ENCODE results near the gene FXN.
"Not testable (repeated sequence)": the region's sequence is repeated elsewhere in the genome, so short reads cannot be mapped to it uniquely, and the experiment has no call there.

FXN gene

GRCh38 chr9:69027355-69028097, 8.0 kb upstream of the FXN start:
- DNase-seq (ENCODE audit: low spot score): peak; percentile 63

DNA sequence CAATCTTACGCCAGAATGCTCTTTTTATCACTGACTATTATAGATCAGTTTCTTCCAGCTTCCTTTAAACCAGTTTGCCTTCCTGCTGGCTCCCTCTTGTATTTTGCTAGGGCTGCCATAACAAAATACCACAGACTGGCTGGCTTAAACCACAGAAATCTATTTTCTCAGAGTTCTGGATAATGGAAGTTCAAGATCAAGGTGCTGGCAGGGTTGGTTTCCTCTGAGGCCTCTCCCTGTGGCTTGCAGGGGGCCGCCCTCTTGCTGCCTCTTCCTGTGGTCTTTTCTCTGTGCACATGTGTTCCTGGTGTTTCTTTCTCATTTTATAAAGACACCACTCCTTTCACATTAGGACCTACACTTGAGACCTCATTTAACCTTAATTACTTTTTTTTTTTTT, 6.8 kb upstream of the FXN start:
- DNase-seq (ENCODE audit: low spot score): no peak

GRCh38 chr9:69029535-69029934, 6.0 kb upstream of the FXN start:
- DNase-seq (ENCODE audit: low spot score): no peak

- DNase-seq (ENCODE audit: low spot score): no peak
Measured at GRCh38 chr9:69030851-69031645, 4.5 kb upstream of the FXN start.

GRCh38 chr9:69034071-69034470, 1.5 kb upstream of the FXN start:
- no peak for DNase-seq (ENCODE audit: low spot score)

DNA sequence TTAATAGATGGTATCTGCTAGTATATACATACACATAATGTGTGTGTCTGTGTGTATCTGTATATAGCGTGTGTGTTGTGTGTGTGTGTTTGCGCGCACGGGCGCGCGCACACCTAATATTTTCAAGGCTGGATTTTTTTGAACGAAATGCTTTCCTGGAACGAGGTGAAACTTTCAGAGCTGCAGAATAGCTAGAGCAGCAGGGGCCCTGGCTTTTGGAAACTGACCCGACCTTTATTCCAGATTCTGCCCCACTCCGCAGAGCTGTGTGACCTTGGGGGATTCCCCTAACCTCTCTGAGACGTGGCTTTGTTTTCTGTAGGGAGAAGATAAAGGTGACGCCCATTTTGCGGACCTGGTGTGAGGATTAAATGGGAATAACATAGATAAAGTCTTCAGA, 757 bp downstream of the FXN start:
- peak; percentile 30 for DNase-seq (ENCODE audit: low spot score)

GRCh38 chr9:69036799-69037198, 1.2 kb downstream of the FXN start:
- DNase-seq (ENCODE audit: low spot score): no peak

- DNase-seq (ENCODE audit: low spot score): no peak
Measured at GRCh38 chr9:69040646-69041045, 5.1 kb downstream of the FXN start.

GRCh38 chr9:69044240-69045219, 9.0 kb downstream of the FXN start:
- DNase-seq (ENCODE audit: low spot score): no peak

DNA sequence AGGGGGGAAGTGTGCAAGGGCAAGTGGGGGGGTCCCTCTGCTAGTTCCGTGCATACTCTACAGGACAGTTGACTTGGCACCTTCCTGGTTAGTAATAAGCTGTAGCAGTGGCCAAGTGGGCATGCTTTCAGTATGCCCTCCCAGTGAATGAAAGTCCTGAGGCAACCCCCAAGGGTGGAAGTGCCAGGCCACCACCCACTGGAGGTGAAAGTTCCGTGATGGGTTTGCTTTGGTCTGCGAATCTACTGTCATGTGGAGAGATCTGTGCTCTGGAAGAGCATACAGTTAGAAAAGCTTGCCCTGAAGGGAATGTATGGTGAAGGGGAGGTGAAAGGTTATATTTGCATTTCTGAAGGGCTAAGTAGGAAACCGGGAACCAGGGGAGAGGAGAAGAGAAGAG, 10.3 kb downstream of the FXN start:
- DNase-seq (ENCODE audit: low spot score): no peak

DNA sequence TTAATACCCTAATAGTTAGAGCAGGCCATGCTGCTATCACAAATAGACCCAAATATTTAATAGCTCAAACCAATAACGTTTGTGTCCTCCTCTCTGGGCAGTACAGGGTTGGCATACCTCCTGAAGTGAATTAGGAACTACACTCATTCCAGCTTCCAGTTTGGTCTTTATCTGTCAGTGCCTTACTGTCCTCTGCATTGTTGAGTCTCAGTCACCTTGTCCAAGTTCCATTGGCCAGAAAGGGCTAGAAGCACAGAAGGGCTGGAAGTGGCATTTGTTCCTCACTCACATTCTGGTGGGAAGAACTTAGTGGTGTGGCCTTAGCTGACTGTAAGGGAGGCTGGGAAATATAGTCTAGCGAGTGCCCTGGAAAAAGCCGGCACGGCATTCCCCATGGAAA, 11.2 kb downstream of the FXN start:
- DNase-seq (ENCODE audit: low spot score): no peak

DNA sequence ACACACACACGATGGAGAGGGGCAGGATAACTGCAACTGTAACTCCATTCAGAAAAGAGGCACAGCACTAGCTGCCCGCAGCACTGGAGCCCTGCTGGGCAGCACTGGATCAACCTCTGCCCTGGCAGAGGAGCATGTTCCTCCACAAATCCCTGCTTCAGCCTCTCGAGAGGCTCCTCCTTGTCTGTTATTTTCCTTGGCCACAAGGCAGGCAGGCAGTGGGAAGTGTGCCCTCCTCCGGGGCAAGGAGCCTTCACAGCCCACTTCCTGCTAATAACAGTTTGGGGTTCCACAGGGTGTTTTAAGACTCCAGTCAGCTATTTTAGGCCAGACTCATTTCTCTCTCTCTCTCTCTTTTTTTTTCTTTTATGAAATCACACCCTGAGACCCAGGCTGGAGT, 11.8 kb downstream of the FXN start:
- no peak for DNase-seq (ENCODE audit: low spot score)

GRCh38 chr9:69049094-69049493, 13.5 kb downstream of the FXN start:
- no peak for DNase-seq (ENCODE audit: low spot score)

DNA sequence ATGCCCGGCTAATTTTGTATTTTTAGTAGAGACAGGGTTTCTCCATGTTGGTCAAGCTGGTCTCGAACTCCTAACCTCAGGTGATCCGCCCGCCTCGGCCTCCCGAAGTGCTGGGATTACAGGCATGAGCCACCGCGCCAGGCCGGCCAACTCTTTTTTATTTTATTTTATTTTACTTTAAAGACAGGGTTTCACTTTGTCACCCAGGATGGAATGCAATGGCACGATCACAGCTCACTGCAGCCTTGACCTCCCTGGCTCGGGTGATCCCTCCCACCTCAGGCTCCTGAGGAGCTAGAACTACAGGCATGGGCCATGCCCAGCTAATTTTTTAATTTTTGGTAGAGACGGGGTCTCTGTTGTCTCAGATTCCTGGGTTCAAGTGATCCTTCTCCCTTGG, 15.4 kb downstream of the FXN start:
- DNase-seq (ENCODE audit: low spot score): not testable (repeated sequence)

DNA sequence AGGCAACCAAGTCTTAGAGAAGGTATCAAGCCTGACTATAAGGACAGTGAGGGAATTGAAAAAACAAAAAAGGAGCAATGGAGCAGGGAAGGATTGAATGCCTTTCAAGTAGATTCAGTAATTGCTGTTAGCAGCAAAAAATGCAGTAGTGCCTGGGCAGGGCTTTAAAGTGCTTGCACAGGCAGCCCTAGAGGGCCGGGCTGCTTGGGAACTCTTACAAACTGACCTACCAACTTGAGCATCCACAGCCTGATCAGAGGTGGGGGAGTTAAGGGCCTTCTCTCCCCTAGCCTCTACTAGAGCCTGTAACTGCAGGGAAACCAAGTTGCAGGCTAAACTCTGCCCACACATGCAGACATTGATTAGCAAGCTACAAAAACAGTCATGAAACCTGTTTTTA, 19.4 kb downstream of the FXN start:
- no peak for DNase-seq (ENCODE audit: low spot score)

GRCh38 chr9:69056191-69056815, 20.8 kb downstream of the FXN start:
- no peak for DNase-seq (ENCODE audit: low spot score)

- no peak for DNase-seq (ENCODE audit: low spot score)
Measured at GRCh38 chr9:69058101-69058500, 22.5 kb downstream of the FXN start.

GRCh38 chr9:69060766-69061165, 25.2 kb downstream of the FXN start:
- no peak for DNase-seq (ENCODE audit: low spot score)

DNA sequence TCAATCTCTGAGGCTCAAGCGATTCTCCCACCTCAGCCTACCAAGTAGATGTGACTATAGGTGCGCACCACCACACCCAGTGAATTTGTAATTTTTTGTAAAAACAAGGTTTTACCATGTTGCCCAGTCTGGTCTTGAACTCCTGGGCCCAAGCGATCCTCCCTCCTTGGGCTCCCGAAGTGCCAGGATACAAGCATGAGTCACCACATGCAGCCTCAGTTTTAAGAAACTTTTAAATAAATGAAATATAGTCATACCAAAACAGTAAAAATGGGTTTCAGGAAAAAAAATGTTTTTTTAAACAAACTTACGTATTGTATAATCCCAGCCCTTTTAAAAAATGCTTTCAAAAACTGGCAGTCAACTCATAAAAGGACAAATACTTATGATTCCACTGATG, 26.6 kb downstream of the FXN start:
- DNase-seq (ENCODE audit: low spot score): no peak

- DNase-seq (ENCODE audit: low spot score): no peak
Measured at GRCh38 chr9:69063839-69064238, 28.3 kb downstream of the FXN start.

- DNase-seq (ENCODE audit: low spot score): no peak
Measured at GRCh38 chr9:69065660-69066059, 30.1 kb downstream of the FXN start.

DNA sequence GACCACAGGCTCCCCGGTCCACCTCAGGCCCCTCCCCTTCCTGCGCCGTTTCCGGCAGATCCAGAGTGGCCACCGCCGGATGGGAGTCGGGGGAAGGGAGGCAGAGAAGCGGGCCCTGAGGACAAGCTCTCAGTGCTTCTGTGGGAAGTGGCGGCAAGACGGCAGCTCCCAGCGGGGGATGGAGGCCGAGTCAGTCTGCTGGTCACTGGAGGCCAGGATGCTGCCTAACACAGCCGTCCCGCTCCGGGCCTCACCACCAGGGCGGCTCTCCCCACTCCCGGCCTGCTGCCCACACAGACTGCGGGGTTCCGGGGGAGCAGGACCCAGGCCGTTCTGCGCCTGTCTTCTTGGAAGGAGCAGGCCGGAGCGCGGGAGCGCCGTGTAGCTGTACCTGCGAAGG, 31.4 kb downstream of the FXN start:
- DNase-seq (ENCODE audit: low spot score): no peak

Measured in HuH-7 (cell line).